ENCODE results near the gene PLXNA4. TPM values are rescaled to one million over a fixed set of nuclear protein-coding genes. Genes with fewer than 3 reads are reported as not detected.
A peak's percentile ranks its signal among the peaks of the same experiment; 100 is the strongest.

PLXNA4 gene
- total RNA-seq, 1 experiment from 2014 or later, result 0.11 TPM

GRCh38 chr7:132433301-132433700, 143.0 kb downstream of the PLXNA4 start:
- H3K27ac ChIP-seq (ENCODE audit: low read depth, low read length, poor library complexity, severe bottlenecking), result no peak overlapping the region
- no peaks in the 10 kb centered on the region for H3K4me1 ChIP-seq (ENCODE audit: insufficient read depth, low read length, poor library complexity, severe bottlenecking)
- no peaks in the 10 kb centered on the region for H3K9me3 ChIP-seq (ENCODE audit: low read depth, low read length, poor library complexity, severe bottlenecking)
- no TSS peak for BruUV-seq (replicated peaks)
- ChIA-PET CTCF (no interaction called here), POLR2A (ENCODE audit: low non-redundant PET) (no interaction called here)
- no peak for DNase-seq (ENCODE audit: low spot score)
- no peak overlapping the region for H3K4me3 ChIP-seq (ENCODE audit: low read depth, low read length, poor library complexity, severe bottlenecking)
- no peaks in the 10 kb centered on the region for H3K36me3 ChIP-seq (ENCODE audit: insufficient read depth, low read length, poor library complexity, severe bottlenecking)
- intact Hi-C loops (cut with micrococcal nuclease; ENCODE audit: unreplicated experiment), result no loop called here
- TF ChIP-seq EZH2 (IDR thresholded peaks at IDR 0.05; ENCODE audit: borderline replicate concordance, low read depth, low read length, poor library complexity, severe bottlenecking), result no peak
- peaks cover 10% of the 10 kb centered on the region for H3K27me3 ChIP-seq (replicated peaks; ENCODE audit: insufficient read depth, low read depth, low read length, poor library complexity)

- Histone ChIP-seq H3K4me1 (ENCODE audit: insufficient read depth, low read length, poor library complexity, severe bottlenecking) (no peaks in the 10 kb centered on the region), H3K36me3 (ENCODE audit: insufficient read depth, low read length, poor library complexity, severe bottlenecking) (no peaks in the 10 kb centered on the region), H3K9me3 (ENCODE audit: low read depth, low read length, poor library complexity, severe bottlenecking) (no peaks in the 10 kb centered on the region), H3K27ac (ENCODE audit: low read depth, low read length, poor library complexity, severe bottlenecking) (no peak overlapping the region), H3K27me3 (replicated peaks; ENCODE audit: insufficient read depth, low read depth, low read length, poor library complexity) (peaks cover 10% of the 10 kb centered on the region), H3K4me3 (ENCODE audit: low read depth, low read length, poor library complexity, severe bottlenecking) (no peak overlapping the region)
- peak; percentile 49 for DNase-seq (ENCODE audit: low spot score)
- BruUV-seq (replicated peaks), result no TSS peak
- no peak for TF ChIP-seq CTCF (conservative IDR thresholded peaks at IDR 0.05; ENCODE audit: low read depth, low read length)
- no peak for TF ChIP-seq EZH2 (IDR thresholded peaks at IDR 0.05; ENCODE audit: borderline replicate concordance, low read depth, low read length, poor library complexity, severe bottlenecking)
- ChIA-PET POLR2A (ENCODE audit: low non-redundant PET) (no interaction called here), CTCF (no interaction called here)
- intact Hi-C loops (cut with micrococcal nuclease; ENCODE audit: unreplicated experiment), result no loop called here
These were observed 145.1 kb downstream of the PLXNA4 start for GRCh38 chr7:132430861-132431822.

- no peak for DNase-seq (ENCODE audit: low spot score)
- Histone ChIP-seq H3K4me1 (ENCODE audit: insufficient read depth, low read length, poor library complexity, severe bottlenecking) (no peaks in the 10 kb centered on the region), H3K9me3 (ENCODE audit: low read depth, low read length, poor library complexity, severe bottlenecking) (no peaks in the 10 kb centered on the region), H3K36me3 (ENCODE audit: insufficient read depth, low read length, poor library complexity, severe bottlenecking) (no peaks in the 10 kb centered on the region), H3K4me3 (ENCODE audit: low read depth, low read length, poor library complexity, severe bottlenecking) (no peak overlapping the region), H3K27me3 (replicated peaks; ENCODE audit: insufficient read depth, low read depth, low read length, poor library complexity) (peaks cover 10% of the 10 kb centered on the region), H3K27ac (ENCODE audit: low read depth, low read length, poor library complexity, severe bottlenecking) (no peak overlapping the region)
- ChIA-PET CTCF (no interaction called here), POLR2A (ENCODE audit: low non-redundant PET) (no interaction called here)
- TF ChIP-seq EZH2 (IDR thresholded peaks at IDR 0.05; ENCODE audit: borderline replicate concordance, low read depth, low read length, poor library complexity, severe bottlenecking) (no peak), CTCF (conservative IDR thresholded peaks at IDR 0.05; ENCODE audit: low read depth, low read length) (no peak)
- intact Hi-C loops (cut with micrococcal nuclease; ENCODE audit: unreplicated experiment), result no loop called here
- BruUV-seq (replicated peaks), result no TSS peak
These were observed 146.0 kb downstream of the PLXNA4 start for GRCh38 chr7:132430041-132430855.

All from A673 (cell line).